DMS53 (cell line): ENCODE data around the gene ZNF174.

Source experiments
- DNase-seq: peaks from one replicate; lab custom pipeline; 2025; lab: John Stamatoyannopoulos, UW

The ZNF174 gene

GRCh38 chr16:3443108-3444031 is 42.4 kb downstream of the ZNF174 start, which contains the start of the genes NAA60 and ZNF597:
NAA60 (plus strand) TSS chr16:3443680; CDS start chr16:3476228, 32,548 bp downstream.
ZNF597 (minus strand) TSS chr16:3443504; CDS start chr16:3443153, 351 bp downstream.
- DNase-seq = peak; percentile 92

GRCh38 chr16:3444032-3444388 is 43.0 kb downstream of the ZNF174 start:
- DNase-seq = peak; percentile 53

- DNase-seq = no peak
Measured at GRCh38 chr16:3454093-3454492, 53.1 kb downstream of the ZNF174 start.

- no peak for DNase-seq
Measured at GRCh38 chr16:3454631-3455147, 53.7 kb downstream of the ZNF174 start.

GRCh38 chr16:3457434-3458252 is 56.6 kb downstream of the ZNF174 start:
- peak; percentile 94 for DNase-seq

- peak; percentile 45 for DNase-seq
Measured at GRCh38 chr16:3458278-3458851, 57.4 kb downstream of the ZNF174 start.

- DNase-seq = peak; percentile 81
Measured at GRCh38 chr16:3458852-3459361, 57.9 kb downstream of the ZNF174 start.
